NCI-H526 (cell line): ENCODE data around the gene DLG2.

ENCODE experiments used
- DNase-seq, 2 experiments: peaks; one replicate each; lab custom pipeline; 2025; lab: John Stamatoyannopoulos, UW

DLG2 gene

GRCh38 chr11:84106541-84106940, 1520.6 kb downstream of the DLG2 start:
- no peak for DNase-seq

GRCh38 chr11:84105148-84105547, 1522.0 kb downstream of the DLG2 start:
- no peak for DNase-seq

- DNase-seq = no peak
Observed at GRCh38 chr11:84103096-84103495, 1524.0 kb downstream of the DLG2 start.

GRCh38 chr11:84097186-84097585, 1530.0 kb downstream of the DLG2 start:
- DNase-seq = no peak

GRCh38 chr11:84091212-84091986, 1535.7 kb downstream of the DLG2 start:
- DNase-seq = no peak

GRCh38 chr11:84089072-84090057, 1537.8 kb downstream of the DLG2 start:
- DNase-seq = no peak

GRCh38 chr11:84071851-84072250, 1555.3 kb downstream of the DLG2 start:
- no peak for DNase-seq

GRCh38 chr11:84069048-84069447, 1558.1 kb downstream of the DLG2 start:
- DNase-seq = no peak

GRCh38 chr11:84061726-84062125, 1565.4 kb downstream of the DLG2 start:
- DNase-seq = no peak

GRCh38 chr11:84056653-84057376, 1570.3 kb downstream of the DLG2 start:
- no peak for DNase-seq

GRCh38 chr11:84045146-84045545, 1582.0 kb downstream of the DLG2 start:
- no peak for DNase-seq

GRCh38 chr11:84044706-84045105, 1582.4 kb downstream of the DLG2 start:
- DNase-seq = no peak

GRCh38 chr11:84036664-84037194, 1590.4 kb downstream of the DLG2 start:
- DNase-seq = no peak

- DNase-seq = no peak
Observed at GRCh38 chr11:84035645-84036044, 1591.5 kb downstream of the DLG2 start.

- no peak for DNase-seq
Observed at GRCh38 chr11:84034484-84034883, 1592.7 kb downstream of the DLG2 start.

- DNase-seq = no peak
Observed at GRCh38 chr11:84024266-84024665, 1602.9 kb downstream of the DLG2 start.

GRCh38 chr11:84022695-84023094, 1604.4 kb downstream of the DLG2 start:
- no peak for DNase-seq

- DNase-seq = no peak
Observed at GRCh38 chr11:84022201-84022600, 1604.9 kb downstream of the DLG2 start.

GRCh38 chr11:84021291-84021690, 1605.9 kb downstream of the DLG2 start:
- no peak for DNase-seq

GRCh38 chr11:84019571-84020194, 1607.5 kb downstream of the DLG2 start:
- no peak for DNase-seq

GRCh38 chr11:84014539-84014938, 1612.6 kb downstream of the DLG2 start:
- DNase-seq = no peak
